Embryonic facial prominence (tissue), 1 donor: ENCODE results near the gene CEP89.
"Not testable (repeated sequence)": the region's sequence is repeated elsewhere in the genome, so short reads cannot be mapped to it uniquely, and the experiment has no call there.

Source experiments
- DNase-seq: peaks from one replicate; pipeline ENCODE4 v3.0.0-alpha.2; 2016; ENCODE audit errors: extremely low spot score

The CEP89 gene

GRCh38 chr19:32966750-32967149, 5.0 kb downstream of the CEP89 start:
- DNase-seq: no peak

GRCh38 chr19:32945260-32945659, 26.5 kb downstream of the CEP89 start:
- DNase-seq: no peak

- not testable (repeated sequence) for DNase-seq
Measured at GRCh38 chr19:32941273-32941672, 30.5 kb downstream of the CEP89 start.

DNA sequence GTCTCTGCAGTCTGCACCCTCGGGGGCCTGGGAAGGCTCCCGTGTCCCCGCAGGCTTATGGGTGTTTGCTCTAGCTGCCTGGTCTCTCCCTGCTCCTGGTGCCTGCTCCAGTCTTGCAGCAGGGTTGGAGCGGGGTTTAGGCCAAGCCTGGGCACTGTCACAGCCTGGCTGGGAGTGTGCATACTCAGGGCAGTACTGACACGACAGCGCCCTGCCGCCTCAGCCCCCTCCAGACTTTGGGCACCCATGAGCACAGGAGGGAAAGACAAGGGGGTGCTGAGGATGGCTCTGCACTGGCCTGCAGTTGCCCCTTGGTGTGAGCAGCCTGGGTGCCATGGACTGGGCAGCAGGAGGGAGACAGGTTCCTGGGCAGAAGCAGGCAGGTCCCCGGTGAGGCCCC, 35.7 kb downstream of the CEP89 start:
- no peak for DNase-seq

GRCh38 chr19:32935629-32936028, 36.1 kb downstream of the CEP89 start:
- DNase-seq: no peak

DNA sequence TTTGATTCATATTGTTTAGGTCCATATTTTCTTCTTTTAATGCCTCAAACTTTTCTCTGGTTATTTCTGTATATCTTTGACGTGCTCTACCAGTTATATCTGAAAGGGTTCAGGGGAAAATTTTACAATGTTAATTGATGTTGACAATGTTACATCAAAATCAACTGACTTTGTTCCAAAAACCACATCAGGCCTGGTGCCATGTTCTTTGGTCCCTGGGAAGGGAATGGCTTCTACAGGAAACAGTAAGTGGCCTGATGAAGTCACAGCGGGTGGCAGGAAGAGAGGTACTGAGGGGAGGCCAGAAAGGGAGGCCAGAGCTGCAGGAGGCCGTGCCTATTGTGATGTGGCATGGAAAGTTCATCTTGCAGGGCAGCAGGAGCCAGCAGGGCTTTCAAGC, 38.2 kb downstream of the CEP89 start:
- DNase-seq: no peak

GRCh38 chr19:32930567-32930966, 41.2 kb downstream of the CEP89 start:
- no peak for DNase-seq

GRCh38 chr19:32928806-32929205, 43.0 kb downstream of the CEP89 start:
- DNase-seq: no peak

GRCh38 chr19:32924200-32924599, 47.6 kb downstream of the CEP89 start:
- DNase-seq: no peak

DNA sequence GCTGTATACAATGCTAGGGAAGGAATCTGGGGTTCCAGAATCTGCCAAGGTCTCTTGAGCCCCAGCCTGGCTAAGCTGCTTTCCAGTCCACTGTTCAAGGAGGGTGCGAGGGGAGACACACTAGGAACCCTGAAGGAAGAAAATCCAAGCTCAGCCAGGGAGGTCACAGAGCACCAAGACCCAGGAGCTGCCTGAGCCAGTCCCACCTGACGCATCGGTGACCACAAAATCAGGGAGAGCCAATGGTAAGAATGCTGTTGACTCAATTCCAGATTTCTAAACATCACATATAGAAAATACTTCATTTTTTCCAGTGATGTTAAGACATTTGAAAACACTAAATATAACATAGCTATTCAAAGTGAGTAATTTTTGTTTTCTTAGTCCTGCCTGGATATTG, 50.1 kb downstream of the CEP89 start:
- DNase-seq: no peak

DNA sequence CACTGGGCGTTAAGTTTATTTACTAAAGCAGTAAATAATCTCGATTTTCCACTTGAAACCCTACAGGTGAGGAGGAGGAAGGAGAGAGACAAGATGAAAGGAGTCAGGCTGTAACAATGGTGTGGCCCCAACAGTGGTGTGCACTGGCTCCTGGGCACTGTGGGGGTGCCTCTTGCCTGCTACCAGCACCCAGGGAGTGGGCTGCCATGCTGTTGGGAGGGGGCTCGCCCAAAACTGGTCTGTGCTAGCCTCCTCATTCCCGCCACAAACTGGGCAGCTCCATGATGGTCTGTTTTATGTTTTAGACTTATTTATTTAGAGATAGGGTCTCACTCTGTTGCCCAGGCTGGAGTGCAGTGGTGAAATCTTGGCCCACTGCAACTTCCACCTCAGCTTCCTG, 52.4 kb downstream of the CEP89 start:
- DNase-seq: no peak

DNA sequence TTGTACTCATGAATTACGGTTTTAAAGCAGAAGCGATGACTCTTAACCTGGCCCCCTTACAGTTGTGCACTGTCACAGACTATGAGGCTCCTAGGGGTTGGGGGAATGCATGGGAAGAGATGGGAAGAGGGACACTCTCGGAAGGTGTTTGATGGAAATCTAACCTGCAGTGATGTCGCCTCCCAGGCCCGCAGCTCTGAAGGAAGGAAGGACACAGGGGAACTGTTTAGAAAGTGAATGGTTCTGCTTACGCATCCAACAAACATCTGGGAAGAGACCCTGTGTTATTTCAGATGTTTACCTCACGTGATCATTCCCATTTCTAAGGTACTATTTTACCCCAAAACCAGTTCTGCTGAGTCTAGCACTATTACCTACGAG, 54.2 kb downstream of the CEP89 start:
- no peak for DNase-seq

GRCh38 chr19:32916969-32917615, 54.7 kb downstream of the CEP89 start:
- no peak for DNase-seq

DNA sequence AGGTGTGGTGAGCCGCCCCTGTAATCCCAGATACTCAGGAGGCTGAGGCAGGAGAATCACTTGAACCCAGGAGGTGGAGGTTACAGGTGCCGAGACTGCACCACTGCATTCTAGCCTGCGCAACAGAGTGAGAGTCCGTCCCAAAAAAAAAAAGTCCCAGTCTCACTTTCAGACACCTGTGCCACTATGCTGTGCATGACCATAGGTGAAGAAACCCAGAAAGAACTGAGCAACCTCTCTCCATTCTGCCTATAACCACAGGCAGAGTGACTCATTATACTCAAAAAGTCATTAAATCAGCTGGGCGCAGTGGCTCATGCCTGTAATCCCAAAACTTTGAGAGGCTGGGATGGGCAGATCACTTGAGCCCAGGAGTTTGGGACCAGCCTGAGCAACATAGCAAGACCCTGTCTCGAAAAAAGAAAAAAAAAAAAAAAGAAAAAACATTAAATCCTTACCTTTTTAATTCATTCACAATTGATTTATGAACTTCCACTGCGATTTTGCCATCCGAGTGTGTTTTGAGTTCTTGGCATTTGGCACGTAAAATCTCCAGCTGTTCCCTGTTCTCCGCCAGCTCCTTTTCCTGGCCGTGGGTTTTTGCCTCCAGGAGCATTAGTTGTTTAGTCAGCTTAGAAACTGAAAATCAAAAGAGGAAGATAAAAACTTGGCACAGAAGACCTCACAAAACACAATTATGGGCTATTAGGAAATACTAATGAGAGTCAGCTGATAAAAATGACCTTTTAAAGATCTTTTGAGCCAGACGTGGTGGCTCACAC, 56.7 kb downstream of the CEP89 start:
- DNase-seq: no peak

- DNase-seq: no peak
Measured at GRCh38 chr19:32911467-32911866, 60.3 kb downstream of the CEP89 start.

DNA sequence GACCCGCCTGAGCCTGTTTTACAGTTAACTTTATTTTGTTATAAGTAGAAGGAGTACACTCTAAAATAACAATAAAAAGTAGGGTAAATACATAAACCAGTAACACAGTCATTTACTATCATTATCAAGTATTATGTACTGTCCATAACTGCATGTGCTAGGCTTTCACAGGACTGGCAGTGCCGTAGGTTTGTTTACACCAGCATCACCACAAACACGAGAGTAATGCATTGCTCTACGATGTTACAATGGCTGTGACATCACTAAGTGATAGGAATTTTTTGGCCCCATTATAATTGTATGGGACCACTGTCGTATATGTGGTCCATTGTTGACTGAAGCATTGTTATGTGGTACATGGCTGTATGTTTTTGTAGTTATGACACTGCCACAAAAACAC, 60.9 kb downstream of the CEP89 start:
- DNase-seq: no peak

DNA sequence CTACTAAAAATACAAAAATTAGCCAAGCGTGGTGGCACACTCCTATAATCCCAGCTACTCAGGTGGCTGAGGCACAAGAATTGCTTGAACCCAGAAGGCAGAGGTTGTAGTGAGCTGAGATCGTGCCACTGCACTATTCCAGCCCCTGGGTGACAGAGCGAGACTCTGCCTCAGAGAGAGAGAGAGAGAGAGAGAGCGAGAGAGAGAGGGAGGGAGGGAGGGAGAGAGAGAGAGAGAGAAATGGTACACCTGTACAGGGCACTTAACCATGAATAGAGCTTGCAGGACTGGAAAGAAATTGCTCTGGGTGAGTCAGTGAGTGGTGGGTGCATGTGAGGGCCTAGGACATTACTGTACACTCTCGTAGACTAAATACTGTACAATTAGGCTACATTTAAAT, 61.7 kb downstream of the CEP89 start:
- DNase-seq: no peak

DNA sequence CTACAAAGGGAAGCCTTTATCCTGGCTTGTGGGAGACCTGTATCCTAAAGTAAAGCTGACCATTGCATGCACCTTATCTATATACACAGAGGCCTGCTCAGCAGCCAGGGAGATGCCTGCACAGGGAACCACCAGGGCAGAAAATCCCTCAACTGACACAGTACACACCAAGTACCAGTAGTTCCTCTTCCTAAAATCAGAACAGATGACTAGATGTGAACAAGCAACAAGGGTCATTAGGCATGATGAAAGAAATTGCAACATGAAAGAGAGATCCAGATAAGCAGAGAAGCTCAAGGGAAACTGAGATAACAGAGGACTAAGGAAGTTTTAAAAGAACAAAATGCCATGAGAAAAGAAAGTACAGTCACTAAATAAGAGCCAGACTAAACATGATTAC, 62.5 kb downstream of the CEP89 start:
- DNase-seq: no peak

GRCh38 chr19:32908641-32909190, 63.0 kb downstream of the CEP89 start:
- DNase-seq: no peak

DNA sequence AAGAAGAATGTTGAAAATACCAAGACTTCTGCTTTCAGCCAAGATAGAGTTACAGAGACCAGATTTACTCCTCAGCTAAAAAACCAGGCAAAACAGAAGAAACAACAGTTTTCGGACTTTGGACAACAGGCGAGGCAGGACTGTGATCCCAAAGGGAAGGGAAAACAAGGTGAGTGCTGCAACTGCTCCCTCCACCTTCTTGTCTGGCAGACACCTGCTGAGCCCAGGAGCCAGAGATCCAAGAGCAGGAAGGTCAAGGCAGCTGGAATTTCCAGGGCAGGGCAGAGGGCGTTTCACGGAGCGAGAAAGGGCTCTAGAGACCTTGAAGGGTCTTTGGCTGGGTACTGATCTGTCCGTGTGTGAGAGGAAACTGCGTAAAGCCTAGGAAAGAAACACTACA, 69.3 kb downstream of the CEP89 start:
- no peak for DNase-seq

- DNase-seq: no peak
Measured at GRCh38 chr19:32901504-32902161, 70.1 kb downstream of the CEP89 start.

- no peak for DNase-seq
Measured at GRCh38 chr19:32896516-32897214, 75.1 kb downstream of the CEP89 start.
